ENCODE data around the gene TSN. TPM values are rescaled to one million over a fixed set of nuclear protein-coding genes. Genes with fewer than 3 reads are reported as not detected.

Gene TSN
- total and polyA plus RNA-seq, 10 of the 15 experiments (the other 5 are each of a cell fraction or from before 2014, with no cell fraction given) = 45.6 to 102 (median 59.2) TPM

DNA sequence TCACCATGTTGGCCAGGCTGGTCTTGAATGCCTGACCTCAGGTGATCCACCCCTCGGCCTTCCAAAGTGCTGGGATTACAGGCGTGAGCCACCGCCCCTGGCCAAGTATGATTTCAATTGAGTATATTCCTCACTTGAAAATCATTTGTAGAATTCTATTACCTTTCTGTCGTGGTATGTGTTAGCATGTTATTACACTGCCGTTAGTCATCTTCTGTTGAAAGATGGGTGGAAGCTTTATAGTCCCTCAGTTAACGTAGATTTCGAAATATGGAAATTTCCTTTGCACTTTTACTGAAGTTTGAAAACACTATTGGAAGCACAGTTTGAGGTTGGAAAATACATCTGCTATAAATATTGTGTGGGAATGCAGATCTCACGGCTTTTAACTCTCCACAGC, 33.5 kb upstream of the TSN start (continued):
- TF ChIP-seq, protein P1, sequence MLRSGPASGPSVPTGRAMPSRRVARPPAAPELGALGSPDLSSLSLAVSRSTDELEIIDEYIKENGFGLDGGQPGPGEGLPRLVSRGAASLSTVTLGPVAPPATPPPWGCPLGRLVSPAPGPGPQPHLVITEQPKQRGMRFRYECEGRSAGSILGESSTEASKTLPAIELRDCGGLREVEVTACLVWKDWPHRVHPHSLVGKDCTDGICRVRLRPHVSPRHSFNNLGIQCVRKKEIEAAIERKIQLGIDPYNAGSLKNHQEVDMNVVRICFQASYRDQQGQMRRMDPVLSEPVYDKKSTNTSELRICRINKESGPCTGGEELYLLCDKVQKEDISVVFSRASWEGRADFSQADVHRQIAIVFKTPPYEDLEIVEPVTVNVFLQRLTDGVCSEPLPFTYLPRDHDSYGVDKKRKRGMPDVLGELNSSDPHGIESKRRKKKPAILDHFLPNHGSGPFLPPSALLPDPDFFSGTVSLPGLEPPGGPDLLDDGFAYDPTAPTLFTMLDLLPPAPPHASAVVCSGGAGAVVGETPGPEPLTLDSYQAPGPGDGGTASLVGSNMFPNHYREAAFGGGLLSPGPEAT (IDR thresholded peaks at IDR 0.05; ENCODE audit: low read depth) = no peak
- TF ChIP-seq STAT3 (IDR thresholded peaks at IDR 0.05; ENCODE audit: low read depth, low read length) = no peak
- no peak for TF ChIP-seq ZZZ3 (IDR thresholded peaks at IDR 0.05; ENCODE audit: control insufficient read depth, insufficient read length, low read depth)

DNA sequence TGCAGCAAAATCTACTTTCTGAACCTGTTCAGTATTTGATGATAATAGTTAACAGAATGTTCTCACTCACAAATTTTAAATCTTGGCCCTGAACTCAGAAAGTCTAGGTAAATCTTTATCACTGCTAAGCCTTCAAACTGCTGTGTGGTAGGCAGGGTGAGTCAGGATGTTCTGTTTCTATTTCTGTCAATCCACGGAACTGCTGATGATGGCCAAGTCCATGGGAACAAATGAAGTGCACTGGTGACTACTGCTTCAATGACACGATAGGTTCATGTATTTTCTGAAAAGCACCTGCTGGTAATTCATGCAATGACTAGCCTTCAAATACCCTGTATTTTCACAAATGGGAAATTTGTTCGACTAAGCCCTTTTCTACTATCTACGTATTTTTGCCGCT, 33.0 kb upstream of the TSN start:
- ChIA-PET POLR2A (no interaction called here), SMC1A (ENCODE audit: uncharacterized antibody, unreplicated experiment) (no interaction called here), CTCF (interaction anchor here (1.5 to 6.9 kb wide), 2 partner anchors 8 to 319 kb away, joined by 4 to 62 read pairs; no protein-coding TSS in a partner anchor), RAD21 (ENCODE audit: unreplicated experiment) (no interaction called here)
- Histone ChIP-seq H2AFZ (ENCODE audit: control insufficient read depth, low read depth, low read length) (peak overlapping the region; percentile 15), H3K36me3 (ENCODE audit: control insufficient read depth in 2 of 2, insufficient read depth in 2 of 2, low read length in 1 of 2) (peaks cover 2 to 5% of the 10 kb centered on the region in 2 experiments; a peak in 3 of 4 replicates), H3K27me3 (replicated peaks in 1 of 2; ENCODE audit: control insufficient read depth in 2 of 2, insufficient read depth in 2 of 2, low read length in 1 of 2) (no peaks in the 10 kb centered on the region), H3K9me3 (replicated peaks; ENCODE audit: control insufficient read depth, insufficient read depth, low read length) (no peaks in the 10 kb centered on the region), H3K27ac (ENCODE audit: control insufficient read depth, insufficient read depth) (no peak overlapping the region), H3K4me1 (ENCODE audit: control insufficient read depth, insufficient read depth, low read length) (no peaks in the 10 kb centered on the region), H3K79me2 (ENCODE audit: control insufficient read depth, insufficient read depth, low read length) (no peaks in the 10 kb centered on the region), H4K20me1 (ENCODE audit: control insufficient read depth, insufficient read depth) (no peaks in the 10 kb centered on the region), H3K4me2 (ENCODE audit: control insufficient read depth, insufficient read depth) (no peak overlapping the region), H3K9ac (ENCODE audit: control insufficient read depth, insufficient read depth, low read length) (no peak overlapping the region), H3K4me3 (no peak overlapping the region)
- FAIRE-seq (no peak), DNase-seq (ENCODE audit: low read depth, low spot score) (no peak), ATAC-seq (no peak)
- 58% methylated on average over 5 of the region's 5 CpGs for WGBS (ENCODE audit: insufficient coverage, insufficient replicate concordance, low lambda C conversion rate, missing lambda C conversion rate)
- TF ChIP-seq ASH2L (IDR thresholded peaks at IDR 0.05; ENCODE audit: borderline replicate concordance, low read depth) (no peak), MXI1 (IDR thresholded peaks at IDR 0.05; ENCODE audit: low read depth, low read length) (no peak)
- intact Hi-C loops (cut with micrococcal nuclease; ENCODE audit: unreplicated experiment) = no loop called here
- no TSS peak for BruUV-seq (replicated peaks)
- in situ Hi-C loops (cut with MboI) = loop anchor here (25.0 kb wide), 1 partner anchor 635 kb away; no protein-coding TSS in a partner anchor
